A549 (cell line): ENCODE data around the gene HGS. TPM values are rescaled to one million over a fixed set of nuclear protein-coding genes. Genes with fewer than 3 reads are reported as not detected.

Source experiments
- ATAC-seq, 2 experiments: fragments of 200-7000 bp in 1 of 2; fragments of >200 bp in 1 of 2; cut with Nextera tagmentation in 1 of 2; cut with Tn5 transposase in 1 of 2; 3 replicates each; pipeline versions ENCODE4 v1.8.0 to v1.9.1; 2018 to 2020; ENCODE audit warnings: mild to moderate bottlenecking in 1 of 2, moderate library complexity in 1 of 2
- CTCF ChIA-PET: fragments of 300-600 bp; sonication (Branson Sonifier 250); formaldehyde crosslinking; extraction: SDS; loops from one replicate; lab custom pipeline; 2021; ENCODE audit warnings: antibody characterized with exemption, inconsistent platforms; lab: Yijun Ruan, JAX
- POLR2A ChIA-PET: fragments of 350-600 bp; formaldehyde crosslinking; extraction: SDS; loops from one replicate; lab custom pipeline; 2021; ENCODE audit warnings: antibody characterized with exemption, inconsistent platforms; lab: Yijun Ruan, JAX
- DNase-seq, 2 experiments: peaks; one replicate each; pipeline versions ENCODE4 v3.0.0 to v3.0.0-alpha.2; 2011 to 2016; ENCODE audit warnings: low read depth in 1 of 2, low spot score in 1 of 2
- FAIRE-seq: peaks from 2 replicates; lab custom pipeline; 2011; peaks lifted over from hg19 to GRCh38; lab: Jason Lieb, UNC
- H3K27ac ChIP-seq, 2 experiments: fragments of >200 bp; sonication (Bioruptor Twin); formaldehyde crosslinking; 3 replicates each; pipeline ENCODE4 v1.5.1; 2016 to 2017
- H3K4me1 ChIP-seq: fragments of >200 bp; sonication (Bioruptor Twin); formaldehyde crosslinking; 3 replicates; pipeline ENCODE4 v1.6.1; 2016
- H3K4me2 ChIP-seq: fragments of >200 bp; sonication (Bioruptor Twin); formaldehyde crosslinking; 3 replicates; pipeline ENCODE4 v1.6.1; 2016
- H3K4me3 ChIP-seq: fragments of >200 bp; sonication (Bioruptor Twin); formaldehyde crosslinking; 3 replicates; pipeline ENCODE4 v1.5.1; 2016
- H3K9me3 ChIP-seq: fragments of >200 bp; sonication (Bioruptor Twin); formaldehyde crosslinking; 3 replicates; pipeline ENCODE4 v1.6.1; 2016
- CHD4 ChIP-seq: fragments of 200-600 bp; sonication (generic); IDR thresholded peaks from 2 replicates; pipeline ENCODE4 v1.6.1; 2016; ENCODE audit warnings: antibody characterized with exemption, mild to moderate bottlenecking, borderline replicate concordance
- ESRRA ChIP-seq: fragments of 150-350 bp; IDR thresholded peaks from 2 replicates; pipeline ENCODE4 v1.6.1; 2014; ENCODE audit warnings: mild to moderate bottlenecking, low read length, borderline replicate concordance
- FOSL2 ChIP-seq, 2 experiments: fragments of 450-650 bp in 1 of 2; fragments of >200 bp in 1 of 2; sonication (Bioruptor Twin) in 1 of 2; formaldehyde crosslinking; IDR thresholded peaks; 2 replicates each; pipeline versions ENCODE4 v1.5.0 to v1.6.1; 2016 to 2020; ENCODE audit warnings: mild to moderate bottlenecking in 1 of 2, moderate library complexity in 1 of 2
- GATA3 ChIP-seq: IDR thresholded peaks from 2 replicates; pipeline ENCODE4 v1.6.1; 2012; ENCODE audit warnings: borderline replicate concordance
- HEYL ChIP-seq: fragments of 250-450 bp; sonication (Bioruptor Pico); IDR thresholded peaks from 2 replicates; pipeline ENCODE4 v1.8.0; 2021; ENCODE audit warnings: mild to moderate bottlenecking, moderate library complexity
- JUNB ChIP-seq: fragments of >200 bp; sonication (Bioruptor Twin); formaldehyde crosslinking; IDR thresholded peaks from 2 replicates; pipeline ENCODE4 v1.6.1; 2016
- MYC ChIP-seq: IDR thresholded peaks from 2 replicates; pipeline ENCODE4 v1.6.1; 2012; ENCODE audit warnings: mild to moderate bottlenecking, inconsistent platforms, low read length, improper control_type of control experiment, borderline replicate concordance
- PHF8 ChIP-seq: fragments of 200-600 bp; sonication (generic); IDR thresholded peaks from 2 replicates; pipeline ENCODE4 v1.6.1; 2016; ENCODE audit warnings: low read depth, mild to moderate bottlenecking, antibody characterized with exemption, moderate library complexity, borderline replicate concordance
- POLR2AphosphoS2 ChIP-seq: conservative IDR thresholded peaks from 2 replicates; pipeline ENCODE4 v1.6.1; 2012; ENCODE audit warnings: low read length, improper control_type of control experiment, inconsistent platforms
- RAD21 ChIP-seq, 2 experiments: fragments of >200 bp in 1 of 2; sonication (Bioruptor Twin) in 1 of 2; formaldehyde crosslinking in 1 of 2; IDR thresholded peaks in 1 of 2; conservative IDR thresholded peaks in 1 of 2; 2 replicates in 1 of 2; 3 replicates in 1 of 2; pipeline ENCODE4 v1.6.1; 2012 to 2018; ENCODE audit warnings: inconsistent platforms in 1 of 2
- RNF2 ChIP-seq: fragments of 200-600 bp; sonication (generic); IDR thresholded peaks from 2 replicates; pipeline ENCODE4 v1.6.1; 2016; ENCODE audit warnings: low read depth, mild to moderate bottlenecking, antibody characterized with exemption, moderate library complexity, borderline replicate concordance
- ZFP36 ChIP-seq: fragments of 450-650 bp; IDR thresholded peaks from 2 replicates; pipeline ENCODE4 v1.6.1; 2014; ENCODE audit warnings: borderline replicate concordance; ENCODE audit not compliant: partially characterized antibody
- ZSCAN20 ChIP-seq: fragments of 250-450 bp; sonication (Bioruptor Pico); IDR thresholded peaks from 2 replicates; pipeline ENCODE4 v1.8.0; 2022; ENCODE audit warnings: mild to moderate bottlenecking, moderate library complexity
- WGBS: methylation state at CpG from one replicate; pipeline ENCODE4 v1.1.6; 2017; ENCODE audit errors: missing lambda C conversion rate; 5-methylcytosine and 5-hydroxymethylcytosine counted together
- polyA plus RNA-seq, 4 experiments: library from polyadenylated mRNA; depleted of rRNA in 3 of 4; stranded (reverse); fragments of >200 nt; fragmentation: RNase III in 1 of 4; extraction: RNeasy Plus Mini Kit Qiagen cat#74134 plus additional on column Dnase treatment in 1 of 4; gene quantifications; 2 replicates in 3 of 4; 3 replicates in 1 of 4; pipeline ENCODE4 v1.2.3, GENCODE V29; 2011 to 2017
- TF ChIP-seq, protein P1 (sequence below): fragments of 450-650 bp; IDR thresholded peaks from 2 replicates; pipeline ENCODE4 v1.6.1; 2014; ENCODE audit warnings: antibody characterized with exemption
- TF ChIP-seq, protein P2 (sequence below): fragments of 200-600 bp; sonication (generic); IDR thresholded peaks from 2 replicates; pipeline ENCODE4 v1.6.1; 2016; ENCODE audit warnings: antibody characterized with exemption, mild to moderate bottlenecking, moderate library complexity
- TF ChIP-seq, protein P3 (sequence below): fragments of 250-450 bp; sonication (Bioruptor Pico); IDR thresholded peaks from 2 replicates; pipeline ENCODE4 v1.5.0; 2021; ENCODE audit warnings: mild to moderate bottlenecking, moderate library complexity, borderline replicate concordance
- TF ChIP-seq, protein P4 (sequence below): IDR thresholded peaks from 2 replicates; pipeline ENCODE4 v1.6.1; 2012

The HGS gene
- polyA plus RNA-seq, 2 of the 4 experiments (the other 2 are of a cell fraction): 85.9 to 130 TPM

DNA sequence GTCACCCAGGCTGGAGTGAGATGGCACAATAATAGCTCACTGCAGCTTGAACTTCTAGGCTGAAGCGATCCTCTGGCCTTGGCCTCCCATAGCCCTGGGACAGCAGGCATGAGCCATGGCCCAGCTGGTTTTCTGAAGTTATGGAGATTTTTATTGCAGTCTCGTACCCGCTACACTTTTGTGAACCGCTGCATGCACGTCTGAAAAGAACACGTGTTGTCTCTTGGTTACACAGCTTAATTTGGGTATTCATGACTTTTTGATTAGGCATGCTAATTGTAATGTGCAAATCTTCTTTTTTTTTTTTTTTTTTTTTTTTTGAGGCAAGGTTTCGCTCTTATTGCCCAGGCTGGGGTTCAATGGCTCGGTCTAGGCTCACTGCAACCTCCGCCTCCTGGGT is 41.6 kb downstream of the HGS start:
- FAIRE-seq: no peak
- CTCF ChIA-PET: interaction anchor here (1.0 to 7.7 kb wide), 3 partner anchors 9 to 142 kb away, joined by 3 to 55 read pairs (median 16); no protein-coding TSS in a partner anchor
- Histone ChIP-seq H3K9me3 (no peaks in the 10 kb centered on the region), H3K4me3 (no peak overlapping the region), H3K4me2 (no peak overlapping the region), H3K27ac (no peak overlapping the region), H3K4me1 (peaks cover 24% of the 10 kb centered on the region)
- WGBS: 88% methylated on average over 9 of the region's 9 CpGs
- POLR2A ChIA-PET: interaction anchor here (0.6 kb wide), 1 partner anchor 108 kb away, joined by 3 read pairs; no protein-coding TSS in a partner anchor
- DNase-seq: no peak
- no peak for ATAC-seq
- TF ChIP-seq PHF8 (no peak), ESRRA (no peak), CHD4 (no peak)
- TF ChIP-seq, protein P1, sequence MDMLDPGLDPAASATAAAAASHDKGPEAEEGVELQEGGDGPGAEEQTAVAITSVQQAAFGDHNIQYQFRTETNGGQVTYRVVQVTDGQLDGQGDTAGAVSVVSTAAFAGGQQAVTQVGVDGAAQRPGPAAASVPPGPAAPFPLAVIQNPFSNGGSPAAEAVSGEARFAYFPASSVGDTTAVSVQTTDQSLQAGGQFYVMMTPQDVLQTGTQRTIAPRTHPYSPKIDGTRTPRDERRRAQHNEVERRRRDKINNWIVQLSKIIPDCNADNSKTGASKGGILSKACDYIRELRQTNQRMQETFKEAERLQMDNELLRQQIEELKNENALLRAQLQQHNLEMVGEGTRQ: no peak
- TF ChIP-seq, protein P2, sequence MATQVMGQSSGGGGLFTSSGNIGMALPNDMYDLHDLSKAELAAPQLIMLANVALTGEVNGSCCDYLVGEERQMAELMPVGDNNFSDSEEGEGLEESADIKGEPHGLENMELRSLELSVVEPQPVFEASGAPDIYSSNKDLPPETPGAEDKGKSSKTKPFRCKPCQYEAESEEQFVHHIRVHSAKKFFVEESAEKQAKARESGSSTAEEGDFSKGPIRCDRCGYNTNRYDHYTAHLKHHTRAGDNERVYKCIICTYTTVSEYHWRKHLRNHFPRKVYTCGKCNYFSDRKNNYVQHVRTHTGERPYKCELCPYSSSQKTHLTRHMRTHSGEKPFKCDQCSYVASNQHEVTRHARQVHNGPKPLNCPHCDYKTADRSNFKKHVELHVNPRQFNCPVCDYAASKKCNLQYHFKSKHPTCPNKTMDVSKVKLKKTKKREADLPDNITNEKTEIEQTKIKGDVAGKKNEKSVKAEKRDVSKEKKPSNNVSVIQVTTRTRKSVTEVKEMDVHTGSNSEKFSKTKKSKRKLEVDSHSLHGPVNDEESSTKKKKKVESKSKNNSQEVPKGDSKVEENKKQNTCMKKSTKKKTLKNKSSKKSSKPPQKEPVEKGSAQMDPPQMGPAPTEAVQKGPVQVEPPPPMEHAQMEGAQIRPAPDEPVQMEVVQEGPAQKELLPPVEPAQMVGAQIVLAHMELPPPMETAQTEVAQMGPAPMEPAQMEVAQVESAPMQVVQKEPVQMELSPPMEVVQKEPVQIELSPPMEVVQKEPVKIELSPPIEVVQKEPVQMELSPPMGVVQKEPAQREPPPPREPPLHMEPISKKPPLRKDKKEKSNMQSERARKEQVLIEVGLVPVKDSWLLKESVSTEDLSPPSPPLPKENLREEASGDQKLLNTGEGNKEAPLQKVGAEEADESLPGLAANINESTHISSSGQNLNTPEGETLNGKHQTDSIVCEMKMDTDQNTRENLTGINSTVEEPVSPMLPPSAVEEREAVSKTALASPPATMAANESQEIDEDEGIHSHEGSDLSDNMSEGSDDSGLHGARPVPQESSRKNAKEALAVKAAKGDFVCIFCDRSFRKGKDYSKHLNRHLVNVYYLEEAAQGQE: no peak

DNA sequence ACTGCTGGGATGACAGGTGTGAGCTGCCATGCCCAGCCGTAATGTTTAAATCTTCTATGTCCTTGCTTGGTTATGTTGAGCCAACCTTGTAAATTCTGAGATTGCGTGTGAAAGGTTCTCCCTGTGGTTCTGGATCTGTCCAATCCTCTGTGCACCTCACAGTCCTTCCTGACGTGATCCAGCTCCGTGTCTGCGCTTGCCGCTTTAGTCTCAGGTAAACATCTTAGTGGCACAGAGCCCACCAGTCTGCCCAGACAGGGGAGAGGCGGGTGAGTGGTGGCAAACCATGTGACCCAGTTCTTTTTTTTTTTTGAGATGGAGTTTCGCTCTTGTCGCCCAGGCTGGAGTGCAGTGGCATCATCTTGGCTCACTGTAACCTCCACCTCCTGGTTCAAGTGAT is 42.2 kb downstream of the HGS start:
- DNase-seq: no peak
- TF ChIP-seq, protein P2: no peak
- no peak for TF ChIP-seq GATA3
- no peak for TF ChIP-seq JUNB
- no peak for TF ChIP-seq FOSL2 (IDR thresholded peaks at IDR 0.05)
- TF ChIP-seq FOSL2 (CRISPR knock-in tag; IDR thresholded peaks at IDR 0.05): no peak
- TF ChIP-seq POLR2AphosphoS2: no peak
- TF ChIP-seq MYC: no peak
- no peak for TF ChIP-seq CHD4
- TF ChIP-seq, protein P3, sequence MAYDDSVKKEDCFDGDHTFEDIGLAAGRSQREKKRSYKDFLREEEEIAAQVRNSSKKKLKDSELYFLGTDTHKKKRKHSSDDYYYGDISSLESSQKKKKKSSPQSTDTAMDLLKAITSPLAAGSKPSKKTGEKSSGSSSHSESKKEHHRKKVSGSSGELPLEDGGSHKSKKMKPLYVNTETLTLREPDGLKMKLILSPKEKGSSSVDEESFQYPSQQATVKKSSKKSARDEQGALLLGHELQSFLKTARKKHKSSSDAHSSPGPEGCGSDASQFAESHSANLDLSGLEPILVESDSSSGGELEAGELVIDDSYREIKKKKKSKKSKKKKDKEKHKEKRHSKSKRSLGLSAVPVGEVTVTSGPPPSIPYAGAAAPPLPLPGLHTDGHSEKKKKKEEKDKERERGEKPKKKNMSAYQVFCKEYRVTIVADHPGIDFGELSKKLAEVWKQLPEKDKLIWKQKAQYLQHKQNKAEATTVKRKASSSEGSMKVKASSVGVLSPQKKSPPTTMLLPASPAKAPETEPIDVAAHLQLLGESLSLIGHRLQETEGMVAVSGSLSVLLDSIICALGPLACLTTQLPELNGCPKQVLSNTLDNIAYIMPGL (CRISPR knock-in tag): no peak
- TF ChIP-seq ZSCAN20 (CRISPR knock-in tag): no peak
- no peak for TF ChIP-seq RNF2
- TF ChIP-seq RAD21 (conservative IDR thresholded peaks at IDR 0.05 in 1 of 2, IDR thresholded peaks at IDR 0.05 in 1 of 2): no peak
- TF ChIP-seq, protein P4, sequence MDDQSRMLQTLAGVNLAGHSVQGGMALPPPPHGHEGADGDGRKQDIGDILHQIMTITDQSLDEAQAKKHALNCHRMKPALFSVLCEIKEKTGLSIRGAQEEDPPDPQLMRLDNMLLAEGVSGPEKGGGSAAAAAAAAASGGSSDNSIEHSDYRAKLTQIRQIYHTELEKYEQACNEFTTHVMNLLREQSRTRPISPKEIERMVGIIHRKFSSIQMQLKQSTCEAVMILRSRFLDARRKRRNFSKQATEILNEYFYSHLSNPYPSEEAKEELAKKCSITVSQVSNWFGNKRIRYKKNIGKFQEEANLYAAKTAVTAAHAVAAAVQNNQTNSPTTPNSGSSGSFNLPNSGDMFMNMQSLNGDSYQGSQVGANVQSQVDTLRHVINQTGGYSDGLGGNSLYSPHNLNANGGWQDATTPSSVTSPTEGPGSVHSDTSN: no peak
- TF ChIP-seq ZFP36: no peak
- TF ChIP-seq HEYL: no peak
- ChIA-PET POLR2A (no interaction called here), CTCF (interaction anchor here (1.0 to 7.7 kb wide), 4 partner anchors 8 to 143 kb away, joined by 3 to 55 read pairs (median 10); no protein-coding TSS in a partner anchor)
- no peak for FAIRE-seq
- WGBS: 79% methylated on average over 9 of the region's 9 CpGs
- no peak for ATAC-seq
- H3K9me3 ChIP-seq: no peaks in the 10 kb centered on the region
- H3K27ac ChIP-seq: no peak overlapping the region
- no peak overlapping the region for H3K4me3 ChIP-seq
- peaks cover 24% of the 10 kb centered on the region for H3K4me1 ChIP-seq
- H3K4me2 ChIP-seq: no peak overlapping the region
